Activated T-cell treated with anti-CD3 and anti-CD28 coated beads, Interleukin-2, amount 50 U/mL, for 48 hours (primary cell): ENCODE data around the gene ALKBH4.

Source experiments
- DNase-seq, 2 experiments: peaks; one replicate each; pipeline ENCODE4 v3.0.0-alpha.2; 2020

The ALKBH4 gene

GRCh38 chr7:102452451-102452850 lies 12.2 kb downstream of the ALKBH4 start:
- DNase-seq: no peak

DNA sequence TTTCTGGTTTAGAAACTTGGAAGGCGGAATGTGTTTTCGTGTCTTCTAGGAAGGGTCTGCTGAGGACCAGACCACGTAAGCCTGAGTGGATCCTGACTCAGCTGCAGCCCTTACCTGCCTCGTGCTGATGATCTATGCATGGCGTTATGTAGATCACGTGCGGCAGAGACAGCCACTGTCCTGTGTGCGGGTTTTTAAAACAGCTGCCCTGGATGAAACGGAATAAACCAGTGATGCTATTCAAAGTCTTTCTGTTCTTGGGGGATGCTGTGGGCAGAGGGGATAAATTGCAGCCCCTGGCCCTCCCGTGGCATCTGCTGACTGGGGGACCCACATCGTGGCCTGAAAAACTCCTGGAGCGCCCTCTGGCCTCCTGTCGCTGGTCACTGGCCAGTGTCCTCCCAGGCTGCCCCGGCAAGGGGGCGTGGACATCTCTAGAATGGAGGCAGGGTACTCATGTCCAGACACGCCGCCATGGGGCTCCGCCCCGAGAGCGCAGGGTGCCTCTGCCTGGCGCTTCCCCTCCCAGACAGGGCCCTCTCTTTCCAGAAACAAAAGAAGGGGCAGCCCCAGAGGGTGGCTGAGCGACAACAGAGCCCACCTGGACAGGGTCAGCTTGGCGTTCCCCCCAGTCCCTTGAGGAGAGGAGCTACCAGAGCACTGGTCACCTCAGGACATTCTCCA lies 13.2 kb downstream of the ALKBH4 start:
- DNase-seq: no peak

- DNase-seq: peak; percentile 54 to 64
These were observed 14.4 kb downstream of the ALKBH4 start for GRCh38 chr7:102450242-102450641.

DNA sequence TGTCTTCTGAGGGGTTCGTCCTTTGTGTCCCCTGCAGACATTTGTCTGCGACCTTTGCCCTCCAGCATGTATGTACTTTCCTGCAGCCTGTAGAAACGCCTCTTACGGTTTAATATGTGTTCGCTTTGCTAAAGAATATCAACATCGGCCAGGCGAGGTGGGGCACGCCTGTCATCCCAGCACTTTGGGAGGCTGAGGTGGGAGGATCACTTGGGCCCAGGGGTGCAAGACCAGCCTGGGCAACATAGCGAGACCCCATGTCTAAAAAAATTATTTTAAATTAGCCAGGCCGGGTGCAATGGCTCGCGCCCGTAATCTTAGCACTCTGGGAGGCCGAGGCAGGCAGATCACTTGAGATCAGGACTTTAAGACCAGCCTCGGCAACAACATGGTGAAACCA lies 15.5 kb downstream of the ALKBH4 start:
- no peak for DNase-seq

DNA sequence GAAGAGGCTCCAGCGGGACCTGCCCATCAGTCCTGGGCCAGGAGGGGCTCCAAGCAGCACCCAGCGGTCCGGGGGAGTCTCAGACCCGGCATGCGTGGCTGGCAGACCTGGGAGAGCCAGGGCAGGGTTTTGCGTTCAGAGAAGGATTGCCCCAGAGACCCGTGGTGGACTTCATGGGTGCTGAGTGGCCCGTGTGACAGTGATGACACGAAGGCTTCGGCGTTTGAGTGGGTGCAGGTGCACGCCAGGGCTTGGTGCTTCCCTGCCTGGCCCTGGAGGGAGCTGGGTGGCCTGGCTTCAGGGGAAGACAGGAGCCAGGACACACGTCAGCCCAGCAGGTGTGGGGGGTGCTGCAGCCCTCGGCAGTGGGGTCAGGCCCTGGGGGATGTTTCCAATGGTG lies 17.4 kb downstream of the ALKBH4 start:
- DNase-seq: no peak

DNA sequence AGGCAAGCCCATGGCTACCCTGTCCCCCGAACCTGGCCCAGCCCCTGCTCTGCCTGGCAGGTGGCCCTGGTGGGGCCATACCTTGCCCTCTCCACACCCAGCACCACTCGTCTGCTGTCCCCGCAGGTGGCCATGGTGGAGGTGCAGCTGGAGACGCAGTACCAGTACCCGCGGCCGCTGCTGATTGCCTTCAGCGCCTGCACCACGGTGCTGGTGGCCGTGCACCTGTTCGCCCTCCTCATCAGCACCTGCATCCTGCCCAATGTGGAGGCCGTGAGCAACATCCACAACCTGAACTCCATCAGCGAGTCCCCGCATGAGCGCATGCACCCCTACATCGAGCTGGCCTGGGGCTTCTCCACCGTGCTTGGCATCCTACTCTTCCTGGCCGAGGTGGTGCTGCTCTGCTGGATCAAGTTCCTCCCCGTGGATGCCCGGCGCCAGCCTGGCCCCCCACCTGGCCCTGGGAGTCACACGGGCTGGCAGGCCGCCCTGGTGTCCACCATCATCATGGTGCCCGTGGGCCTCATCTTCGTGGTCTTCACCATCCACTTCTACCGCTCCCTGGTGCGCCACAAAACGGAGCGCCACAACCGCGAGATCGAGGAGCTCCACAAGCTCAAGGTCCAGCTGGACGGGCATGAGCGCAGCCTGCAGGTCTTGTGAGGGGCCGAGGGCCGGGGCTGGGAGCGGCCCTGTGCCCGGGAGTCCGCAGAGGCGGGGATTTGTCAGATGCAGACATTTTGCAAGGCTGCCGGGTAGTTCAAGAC lies 18.1 kb downstream of the ALKBH4 start:
- no peak for DNase-seq

DNA sequence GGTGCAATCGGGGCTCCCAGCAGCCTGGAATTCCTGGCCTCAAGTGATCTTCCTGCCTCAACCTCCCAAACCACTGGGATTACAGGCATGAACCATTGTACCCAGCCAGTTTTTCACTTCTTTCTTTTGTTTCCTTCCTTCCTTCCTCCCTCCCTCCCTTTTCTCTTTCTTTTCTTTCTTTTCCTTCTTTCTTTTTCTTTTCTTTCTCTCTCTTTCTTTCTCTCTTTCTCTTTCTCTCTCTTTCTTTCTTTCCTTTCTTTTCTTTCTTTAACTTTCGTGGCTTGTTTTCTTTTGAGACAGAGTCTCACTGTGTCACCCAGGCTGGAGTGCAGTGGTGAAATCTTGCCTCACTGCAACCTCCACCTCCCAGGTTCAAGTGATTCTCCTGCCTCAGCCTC lies 19.0 kb downstream of the ALKBH4 start:
- DNase-seq: no peak

- DNase-seq: no peak
These were observed 19.5 kb downstream of the ALKBH4 start for GRCh38 chr7:102444961-102445673.

GRCh38 chr7:102439963-102440795 lies 24.5 kb downstream of the ALKBH4 start:
- DNase-seq: no peak

DNA sequence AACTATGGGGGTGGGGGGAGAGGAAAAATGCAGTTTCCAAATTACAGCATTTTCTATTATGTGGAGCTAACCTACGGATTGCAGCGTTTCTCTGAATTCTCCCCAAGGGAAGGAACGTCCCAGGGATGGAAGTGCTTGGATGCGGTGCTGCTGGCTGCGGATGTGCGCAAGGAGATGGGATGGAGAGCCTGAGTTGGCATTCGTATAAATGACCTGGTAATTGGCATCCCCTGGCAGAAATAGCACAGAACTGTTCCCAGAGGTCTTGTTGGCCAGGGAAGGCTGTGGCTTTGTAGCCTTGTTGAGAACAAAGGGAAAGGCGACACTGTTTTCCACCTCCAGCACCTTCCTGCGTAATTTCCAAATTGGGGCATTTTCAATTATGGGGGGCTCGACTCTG lies 28.5 kb downstream of the ALKBH4 start:
- no peak for DNase-seq

GRCh38 chr7:102434039-102434486 lies 30.6 kb downstream of the ALKBH4 start:
- peak in 1 of 2 experiments; percentile 45 for DNase-seq

GRCh38 chr7:102433219-102434038 lies 31.2 kb downstream of the ALKBH4 start, which contains the start of gene ORAI2:
Gene ORAI2, plus strand, starts transcription at chr7:102433575. Its CDS starts 5,382 bp downstream, at chr7:102438957.
- peak; percentile 85 to 90 for DNase-seq

GRCh38 chr7:102432442-102433218 lies 32.0 kb downstream of the ALKBH4 start:
- DNase-seq: peak in 1 of 2 experiments; percentile 46

GRCh38 chr7:102431617-102432298 lies 32.9 kb downstream of the ALKBH4 start:
- DNase-seq: peak; percentile 63

GRCh38 chr7:102429141-102429899 lies 35.3 kb downstream of the ALKBH4 start:
- no peak for DNase-seq

DNA sequence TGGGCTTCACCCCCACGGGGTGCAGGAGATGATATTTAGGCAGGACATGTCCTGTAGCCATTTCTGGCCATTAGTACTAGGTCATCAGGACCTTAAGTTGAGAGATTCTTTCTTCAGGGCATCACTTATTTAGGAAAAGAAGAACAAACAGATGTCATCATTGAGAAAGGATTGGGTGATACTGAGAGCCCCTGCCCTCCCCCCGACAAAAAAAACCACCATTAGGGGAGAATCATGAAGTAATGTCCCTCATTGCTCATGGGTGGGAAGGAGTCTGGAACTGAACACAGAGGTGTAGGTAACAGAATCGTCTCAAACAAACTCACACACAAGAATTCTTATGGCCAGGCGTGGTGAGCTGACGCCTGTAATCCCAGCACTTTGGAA lies 37.7 kb downstream of the ALKBH4 start:
- DNase-seq: no peak

DNA sequence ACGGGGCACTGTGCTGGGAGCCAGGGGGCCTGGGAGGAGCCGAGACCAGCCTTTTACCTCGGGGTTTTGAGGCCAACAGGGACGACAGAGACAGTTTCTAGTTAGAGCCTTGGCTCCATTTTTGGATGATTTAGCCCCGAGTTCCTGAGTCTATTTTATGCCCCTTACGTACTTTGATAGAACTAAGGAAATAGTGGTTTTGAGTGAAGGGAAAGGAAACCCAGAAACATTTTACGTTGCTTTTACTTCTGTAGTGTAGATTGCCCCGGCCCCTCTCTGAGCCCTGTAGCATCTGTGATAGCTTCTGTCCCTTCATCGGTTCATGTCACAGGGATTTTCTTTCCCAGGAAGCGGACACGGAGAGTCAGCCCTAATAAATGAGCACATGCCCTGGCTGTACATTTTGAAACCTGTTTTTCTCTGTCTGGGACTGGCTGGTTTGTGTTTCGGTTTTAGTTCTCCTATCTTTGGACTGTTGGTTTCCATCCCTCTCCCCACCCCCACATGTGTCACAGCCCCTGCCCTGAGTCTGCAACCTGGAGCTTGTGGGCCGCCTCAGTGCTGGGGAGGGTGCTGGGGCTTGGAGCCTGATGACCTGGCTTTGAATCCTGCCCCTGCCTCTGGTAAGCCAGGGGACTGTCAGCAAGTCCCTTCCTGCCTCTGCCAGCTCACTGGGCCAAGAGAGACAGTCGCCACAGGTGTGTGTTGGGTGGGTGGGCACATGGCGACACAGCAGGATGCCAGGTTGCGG lies 38.2 kb downstream of the ALKBH4 start:
- peak; percentile 82 to 85 for DNase-seq

DNA sequence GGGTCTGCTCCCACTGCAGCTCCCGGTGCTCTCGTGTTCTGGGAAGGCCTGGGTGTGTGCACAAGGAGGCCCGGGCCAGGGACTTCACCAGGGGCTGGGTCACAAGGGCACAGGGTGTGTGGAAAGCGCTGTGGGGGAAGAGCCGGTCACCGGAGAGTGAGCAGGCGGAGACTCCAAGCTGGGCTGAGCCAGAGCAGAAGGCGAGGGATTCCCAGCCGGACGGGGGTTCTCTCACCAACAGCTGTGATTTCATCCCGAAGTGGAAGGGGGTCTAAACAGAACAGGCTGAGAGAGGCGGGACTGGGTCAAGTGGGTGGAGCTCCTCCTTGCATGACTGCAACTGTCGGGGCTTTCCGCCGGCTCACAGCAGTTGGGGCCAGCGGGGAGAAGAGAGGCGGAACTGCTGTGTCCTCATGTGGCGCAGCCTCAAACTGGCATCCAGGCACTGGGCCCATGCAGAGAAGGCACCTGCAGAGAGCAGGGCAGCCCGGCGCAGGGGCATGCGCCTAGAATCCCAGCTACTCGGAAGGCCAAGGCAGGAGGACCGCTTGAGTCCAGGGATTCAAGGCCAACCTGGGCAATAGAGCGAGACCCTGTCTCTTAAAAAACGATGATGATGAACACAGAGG lies 38.9 kb downstream of the ALKBH4 start:
- peak; percentile 86 to 89 for DNase-seq
